ENCODE data around the gene RPS27.

- TF ChIP-seq E2F6 (IDR thresholded peaks at IDR 0.05; ENCODE audit: borderline replicate concordance, low read depth) (no peak), REST (IDR thresholded peaks at IDR 0.05) (no peak), ESRRA (IDR thresholded peaks at IDR 0.05; ENCODE audit: borderline replicate concordance, low read length) (no peak), CTCF (IDR thresholded peaks at IDR 0.05) (no peak), SMC3 (IDR thresholded peaks at IDR 0.05) (no peak), RCOR1 (IDR thresholded peaks at IDR 0.05; ENCODE audit: low read depth, low read length) (no peak), SREBF2 (IDR thresholded peaks at IDR 0.05) (no peak), MAFK (IDR thresholded peaks at IDR 0.05; ENCODE audit: partially characterized antibody) (no peak)
Observed at GRCh38 chr1:153956997-153957715, 33.4 kb upstream of the RPS27 start.
